Breast epithelium (tissue), 3 donors: ENCODE measurements around the gene KAT6B.

Source experiments
- POLR2A ChIP-seq: fragments of 450-650 bp; IDR thresholded peaks from one replicate; pipeline ENCODE4 v1.6.1; 2016; ENCODE audit warnings: antibody characterized with exemption, mild to moderate bottlenecking, moderate library complexity
- POLR2AphosphoS5 ChIP-seq, 3 donors: sonication (generic); formaldehyde crosslinking; IDR thresholded peaks; one replicate each; pipeline ENCODE4 v1.6.1; 2017; ENCODE audit warnings: antibody characterized with exemption in 3 of 3
- TF ChIP-seq, protein P1 (sequence below), 3 donors: fragments of 450-650 bp; IDR thresholded peaks; one replicate each; pipeline ENCODE4 v1.5.1; 2016 to 2017; ENCODE audit warnings: antibody characterized with exemption in 3 of 3, mild to moderate bottlenecking in 3 of 3, moderate library complexity in 3 of 3

DNA sequence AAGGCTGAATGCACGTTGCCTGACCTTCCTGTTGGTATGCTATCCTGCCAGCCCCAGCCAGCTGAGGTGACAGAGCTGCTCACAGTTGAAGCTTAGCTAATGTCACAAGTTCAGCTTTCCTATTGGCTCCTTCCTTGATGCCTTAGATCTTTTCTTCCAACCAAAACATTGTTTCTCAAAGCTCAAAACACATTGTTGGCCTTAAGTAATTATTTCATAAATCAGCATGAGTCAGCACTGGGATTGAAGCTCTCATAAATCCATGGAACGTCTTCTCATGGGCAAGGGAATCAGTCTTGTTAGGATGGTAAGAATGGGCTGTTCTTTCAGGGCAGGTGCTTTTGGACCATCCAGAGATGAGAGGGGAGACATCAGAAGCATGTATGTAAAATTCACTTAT, 157.0 kb downstream of the KAT6B start:
- TF ChIP-seq, protein P1, sequence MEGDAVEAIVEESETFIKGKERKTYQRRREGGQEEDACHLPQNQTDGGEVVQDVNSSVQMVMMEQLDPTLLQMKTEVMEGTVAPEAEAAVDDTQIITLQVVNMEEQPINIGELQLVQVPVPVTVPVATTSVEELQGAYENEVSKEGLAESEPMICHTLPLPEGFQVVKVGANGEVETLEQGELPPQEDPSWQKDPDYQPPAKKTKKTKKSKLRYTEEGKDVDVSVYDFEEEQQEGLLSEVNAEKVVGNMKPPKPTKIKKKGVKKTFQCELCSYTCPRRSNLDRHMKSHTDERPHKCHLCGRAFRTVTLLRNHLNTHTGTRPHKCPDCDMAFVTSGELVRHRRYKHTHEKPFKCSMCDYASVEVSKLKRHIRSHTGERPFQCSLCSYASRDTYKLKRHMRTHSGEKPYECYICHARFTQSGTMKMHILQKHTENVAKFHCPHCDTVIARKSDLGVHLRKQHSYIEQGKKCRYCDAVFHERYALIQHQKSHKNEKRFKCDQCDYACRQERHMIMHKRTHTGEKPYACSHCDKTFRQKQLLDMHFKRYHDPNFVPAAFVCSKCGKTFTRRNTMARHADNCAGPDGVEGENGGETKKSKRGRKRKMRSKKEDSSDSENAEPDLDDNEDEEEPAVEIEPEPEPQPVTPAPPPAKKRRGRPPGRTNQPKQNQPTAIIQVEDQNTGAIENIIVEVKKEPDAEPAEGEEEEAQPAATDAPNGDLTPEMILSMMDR (IDR thresholded peaks at IDR 0.05): no peak
- no peak for TF ChIP-seq POLR2A
- no peak for TF ChIP-seq POLR2AphosphoS5 (IDR thresholded peaks at IDR 0.05)
